ENCODE results near the gene VTN. TPM values are rescaled to one million over a fixed set of nuclear protein-coding genes. Genes with fewer than 3 reads are reported as not detected.

VTN gene
- total RNA-seq, 1 experiment from 2014 or later = not detected

GRCh38 chr17:28344435-28344901 is 25.6 kb downstream of the VTN start:
- no peaks in the 10 kb centered on the region for H3K27me3 Mint-ChIP-seq (ENCODE audit: unreplicated experiment)
- H3K9me3 Mint-ChIP-seq (ENCODE audit: low read depth, unreplicated experiment) = no peaks in the 10 kb centered on the region
- CTCF ChIA-PET = no interaction called here
- no peak for TF ChIP-seq CTCF (IDR thresholded peaks at IDR 0.05; ENCODE audit: unreplicated experiment)
- no peak overlapping the region for H3K4me3 Mint-ChIP-seq (ENCODE audit: low read depth, unreplicated experiment)
- peaks cover 51% of the 10 kb centered on the region for H3K36me3 Mint-ChIP-seq (ENCODE audit: insufficient read depth, unreplicated experiment)
- H3K4me1 Mint-ChIP-seq (ENCODE audit: low read depth, unreplicated experiment) = peaks cover 21% of the 10 kb centered on the region
- DNase-seq = no peak
- BruUV-seq (replicated peaks) = no TSS peak
- no peak overlapping the region for H3K27ac Mint-ChIP-seq (ENCODE audit: unreplicated experiment)
- intact Hi-C loops (cut with micrococcal nuclease; ENCODE audit: unreplicated experiment) = no loop called here

- DNase-seq = no peak
- H3K27ac Mint-ChIP-seq (ENCODE audit: unreplicated experiment) = no peak overlapping the region
- no peak for TF ChIP-seq CTCF (IDR thresholded peaks at IDR 0.05; ENCODE audit: unreplicated experiment)
- H3K4me1 Mint-ChIP-seq (ENCODE audit: low read depth, unreplicated experiment) = peaks cover 21% of the 10 kb centered on the region
- no peaks in the 10 kb centered on the region for H3K9me3 Mint-ChIP-seq (ENCODE audit: low read depth, unreplicated experiment)
- no peaks in the 10 kb centered on the region for H3K27me3 Mint-ChIP-seq (ENCODE audit: unreplicated experiment)
- intact Hi-C loops (cut with micrococcal nuclease; ENCODE audit: unreplicated experiment) = no loop called here
- H3K36me3 Mint-ChIP-seq (ENCODE audit: insufficient read depth, unreplicated experiment) = peaks cover 51% of the 10 kb centered on the region
- no TSS peak for BruUV-seq (replicated peaks)
- H3K4me3 Mint-ChIP-seq (ENCODE audit: low read depth, unreplicated experiment) = no peak overlapping the region
- CTCF ChIA-PET = no interaction called here
These were observed 26.1 kb downstream of the VTN start for GRCh38 chr17:28344011-28344410.

GRCh38 chr17:28343491-28343932 is 26.6 kb downstream of the VTN start:
- Mint-ChIP-seq H3K4me1 (ENCODE audit: low read depth, unreplicated experiment) (peaks cover 21% of the 10 kb centered on the region), H3K4me3 (ENCODE audit: low read depth, unreplicated experiment) (no peak overlapping the region), H3K36me3 (ENCODE audit: insufficient read depth, unreplicated experiment) (peaks cover 53% of the 10 kb centered on the region), H3K27ac (ENCODE audit: unreplicated experiment) (no peak overlapping the region), H3K27me3 (ENCODE audit: unreplicated experiment) (no peaks in the 10 kb centered on the region), H3K9me3 (ENCODE audit: low read depth, unreplicated experiment) (no peaks in the 10 kb centered on the region)
- no peak for TF ChIP-seq CTCF (IDR thresholded peaks at IDR 0.05; ENCODE audit: unreplicated experiment)
- no peak for DNase-seq
- intact Hi-C loops (cut with micrococcal nuclease; ENCODE audit: unreplicated experiment) = no loop called here
- CTCF ChIA-PET = no interaction called here
- no TSS peak for BruUV-seq (replicated peaks)

GRCh38 chr17:28342313-28342712 is 27.8 kb downstream of the VTN start:
- no TSS peak for BruUV-seq (replicated peaks)
- Mint-ChIP-seq H3K9me3 (ENCODE audit: low read depth, unreplicated experiment) (no peaks in the 10 kb centered on the region), H3K36me3 (ENCODE audit: insufficient read depth, unreplicated experiment) (peaks cover 45% of the 10 kb centered on the region), H3K27ac (ENCODE audit: unreplicated experiment) (no peak overlapping the region), H3K27me3 (ENCODE audit: unreplicated experiment) (no peaks in the 10 kb centered on the region), H3K4me1 (ENCODE audit: low read depth, unreplicated experiment) (peaks cover 23% of the 10 kb centered on the region), H3K4me3 (ENCODE audit: low read depth, unreplicated experiment) (no peak overlapping the region)
- no peak for TF ChIP-seq CTCF (IDR thresholded peaks at IDR 0.05; ENCODE audit: unreplicated experiment)
- intact Hi-C loops (cut with micrococcal nuclease; ENCODE audit: unreplicated experiment) = no loop called here
- CTCF ChIA-PET = no interaction called here
- no peak for DNase-seq

Measured in Calu3 (cell line).